ENCODE results near the gene COL16A1. TPM values are rescaled to one million over a fixed set of nuclear protein-coding genes. Genes with fewer than 3 reads are reported as not detected.

Gene COL16A1
- total and polyA plus RNA-seq, 2 of the 13 experiments (the other 11 are each of a cell fraction or from before 2014, with no cell fraction given), result 4.3 to 12.2 TPM

- TF ChIP-seq KDM2A (CRISPR knock-in tag; IDR thresholded peaks at IDR 0.05; ENCODE audit: borderline replicate concordance, low read depth), result peak; percentile 85; the same call in 1 of the 2 replicates
- TF ChIP-seq MAF1 (CRISPR knock-in tag; IDR thresholded peaks at IDR 0.05; ENCODE audit: borderline replicate concordance), result no peak; the same call in none of the 2 replicates
- TF ChIP-seq HBP1 (CRISPR knock-in tag; IDR thresholded peaks at IDR 0.05; ENCODE audit: low read depth), result no peak
- TF ChIP-seq ZNF432 (CRISPR knock-in tag; IDR thresholded peaks at IDR 0.05; ENCODE audit: borderline replicate concordance), result no peak
- TF ChIP-seq FLYWCH1 (CRISPR knock-in tag; IDR thresholded peaks at IDR 0.05), result no peak
- no peak for TF ChIP-seq KDM1A (CRISPR knock-in tag; IDR thresholded peaks at IDR 0.05)
- no peak for TF ChIP-seq SRSF4 (IDR thresholded peaks at IDR 0.05; ENCODE audit: low read depth, low read length, poor library complexity, severe bottlenecking)
- peak; percentile 94; the same call in 1 of the 2 replicates for TF ChIP-seq NCOA1 (CRISPR knock-in tag; IDR thresholded peaks at IDR 0.05)
- no peak for TF ChIP-seq SOX6 (IDR thresholded peaks at IDR 0.05)
- TF ChIP-seq SOX6 (CRISPR knock-in tag; IDR thresholded peaks at IDR 0.05), result peak; percentile 47
- TF ChIP-seq DMAP1 (CRISPR knock-in tag; IDR thresholded peaks at IDR 0.05), result peak; percentile 90
- no peak for TF ChIP-seq RORA (CRISPR knock-in tag; IDR thresholded peaks at IDR 0.05)
- no peak; the same call in 1 of the 2 replicates for TF ChIP-seq MED1 (CRISPR knock-in tag; IDR thresholded peaks at IDR 0.05)
- no peak for TF ChIP-seq ZNF468 (CRISPR knock-in tag; IDR thresholded peaks at IDR 0.05)
- no peak for TF ChIP-seq DR1 (CRISPR knock-in tag; IDR thresholded peaks at IDR 0.05)
- peak; percentile 71 for TF ChIP-seq SAP130 (CRISPR knock-in tag; IDR thresholded peaks at IDR 0.05; ENCODE audit: low read depth)
- TF ChIP-seq REST (IDR thresholded peaks at IDR 0.05; ENCODE audit: borderline replicate concordance in 1 of 2, low read depth in 1 of 2, low read length in 2 of 2), result 0 out of 4 replicates have a peak, but pooled peaks of 1 of the 2 experiments have one; percentile 5
- no peak for TF ChIP-seq CEBPZ (IDR thresholded peaks at IDR 0.05; ENCODE audit: low read length)
- no peak for TF ChIP-seq LCORL (IDR thresholded peaks at IDR 0.05)
- peak; percentile 66; the same call in 1 of the 2 replicates for TF ChIP-seq LCORL (CRISPR knock-in tag; IDR thresholded peaks at IDR 0.05)
- peak; percentile 91; the same call in 1 of the 2 replicates for TF ChIP-seq ZNF350 (CRISPR knock-in tag; IDR thresholded peaks at IDR 0.05; ENCODE audit: borderline replicate concordance, low read depth)
- TF ChIP-seq CC2D1A (CRISPR knock-in tag; IDR thresholded peaks at IDR 0.05), result no peak
Observed at GRCh38 chr1:31644560-31645273, 59.1 kb downstream of the COL16A1 start, which contains the start of gene PEF1 (continued).
